ENCODE measurements around the gene ABHD5.

ABHD5 gene

DNA sequence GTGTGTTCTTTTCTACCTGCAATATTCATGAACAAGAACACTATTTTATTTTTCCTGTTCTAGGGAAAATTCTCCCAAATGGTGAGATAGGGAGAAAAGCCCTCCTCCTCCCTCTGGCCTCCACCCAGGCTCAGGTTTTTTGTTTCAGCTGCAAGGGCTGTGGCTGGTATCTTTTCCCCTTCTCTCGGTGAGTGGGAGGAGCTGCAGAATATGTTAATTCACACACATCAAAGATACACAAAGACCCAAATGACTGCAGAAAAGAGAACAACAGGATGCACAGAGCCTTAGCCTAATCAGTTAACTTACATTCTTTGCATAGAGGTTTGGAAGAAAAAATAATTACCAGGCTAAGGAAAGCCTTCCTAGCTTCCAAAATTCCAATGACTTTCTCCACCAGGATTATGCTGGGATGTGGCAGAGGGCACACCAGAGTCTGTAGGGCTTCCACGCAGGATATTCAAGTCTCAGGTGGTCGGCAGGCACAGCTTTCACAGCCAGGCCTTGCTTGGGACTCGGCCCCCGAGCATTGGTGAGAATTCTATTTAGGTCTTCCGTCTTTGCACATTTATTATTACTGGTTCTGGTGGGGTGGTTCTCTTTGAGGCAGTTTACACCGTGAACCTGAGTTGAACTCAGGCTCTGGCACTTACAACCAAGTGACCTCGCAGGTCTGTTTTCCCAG lies 64.9 kb downstream of the ABHD5 start:
- no peak for DNase-seq (ENCODE audit: low read depth in 2 of 2)

DNA sequence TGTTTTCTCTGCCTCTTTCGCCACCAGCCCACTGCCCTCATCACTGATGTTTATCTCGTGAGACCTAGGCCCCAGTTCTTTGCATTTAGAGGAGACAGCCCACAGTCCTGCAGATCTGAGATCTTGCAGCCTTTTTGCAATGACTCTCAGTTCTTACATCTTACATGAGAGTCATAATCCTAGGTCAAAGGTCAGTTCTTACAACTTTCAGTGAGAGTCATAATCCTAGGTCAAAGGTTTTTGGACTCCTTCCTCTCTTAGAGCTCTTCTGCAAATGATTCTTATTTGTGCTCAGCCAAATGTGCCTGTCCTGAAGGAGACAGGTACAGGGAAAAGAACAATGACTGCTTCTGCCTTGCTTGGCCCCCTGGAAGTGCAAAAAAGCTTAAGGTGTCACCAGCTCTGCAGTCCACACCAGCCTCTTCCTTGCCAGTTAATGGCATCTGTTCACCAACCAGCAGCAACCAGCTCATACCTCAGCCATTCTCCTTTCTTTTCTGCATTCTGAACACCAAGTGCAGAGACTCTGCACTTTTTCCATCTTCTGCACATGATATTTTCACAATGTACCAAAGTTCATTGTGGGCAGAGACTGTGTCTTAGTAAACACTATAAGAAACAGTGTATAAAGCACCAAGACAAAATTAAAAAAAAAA lies 67.1 kb downstream of the ABHD5 start:
- no peak for DNase-seq (ENCODE audit: low read depth in 2 of 2)

DNA sequence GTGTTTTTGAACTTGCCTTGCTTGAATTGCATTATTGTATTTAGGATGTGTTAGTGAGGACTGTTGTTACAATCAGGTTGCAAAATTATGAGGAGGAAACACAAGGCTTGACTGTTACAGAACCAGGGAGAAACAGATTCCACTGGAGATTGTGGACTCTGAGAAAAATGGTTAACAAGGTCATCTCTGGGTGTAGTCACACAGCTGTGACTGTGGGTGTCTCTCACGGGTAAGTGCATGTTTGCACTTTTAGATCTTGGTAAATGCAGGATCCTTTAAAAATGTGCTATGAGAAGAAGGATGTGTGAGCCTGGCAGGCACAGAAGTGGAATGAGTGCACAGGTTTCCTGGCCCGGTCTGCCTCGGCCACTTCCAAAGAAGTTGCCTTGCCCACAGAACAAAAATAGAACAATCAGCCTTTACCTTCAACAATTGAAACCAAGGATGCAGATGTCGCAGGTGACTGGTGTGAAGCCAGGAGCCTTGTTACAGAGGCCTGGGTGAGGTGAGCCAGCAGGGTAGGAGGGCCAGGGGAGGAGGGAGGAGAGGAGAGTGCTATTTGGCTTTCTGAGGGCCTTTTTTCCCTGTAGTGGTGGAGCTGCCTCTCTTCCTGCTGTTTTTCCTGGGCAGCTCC lies 68.0 kb downstream of the ABHD5 start:
- DNase-seq (ENCODE audit: low read depth in 2 of 2), result no peak

- DNase-seq (ENCODE audit: low read depth in 2 of 2), result no peak
Measured at GRCh38 chr3:43759297-43759782, 68.6 kb downstream of the ABHD5 start.

GRCh38 chr3:43759938-43760337 lies 69.2 kb downstream of the ABHD5 start:
- DNase-seq (ENCODE audit: low read depth in 2 of 2), result no peak

DNA sequence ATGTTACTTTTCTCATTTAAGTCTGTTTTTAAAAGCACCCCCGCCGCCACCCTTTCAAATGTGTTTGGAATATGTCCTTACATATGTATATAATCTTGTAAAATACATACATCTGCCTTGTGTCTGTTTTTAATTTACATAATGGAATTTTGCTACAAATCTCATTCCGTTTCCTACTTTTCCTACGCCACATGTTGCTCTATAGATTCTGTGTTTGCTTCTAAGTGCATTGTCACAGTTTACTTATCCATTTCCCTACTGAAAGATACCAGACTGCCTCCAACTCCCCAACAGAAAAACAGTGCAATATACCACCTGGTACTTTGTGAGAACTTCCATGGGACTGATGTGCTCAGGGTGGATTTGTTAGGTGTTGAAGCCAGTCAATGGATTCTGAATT lies 70.2 kb downstream of the ABHD5 start:
- DNase-seq (ENCODE audit: low read depth in 2 of 2), result no peak

DNA sequence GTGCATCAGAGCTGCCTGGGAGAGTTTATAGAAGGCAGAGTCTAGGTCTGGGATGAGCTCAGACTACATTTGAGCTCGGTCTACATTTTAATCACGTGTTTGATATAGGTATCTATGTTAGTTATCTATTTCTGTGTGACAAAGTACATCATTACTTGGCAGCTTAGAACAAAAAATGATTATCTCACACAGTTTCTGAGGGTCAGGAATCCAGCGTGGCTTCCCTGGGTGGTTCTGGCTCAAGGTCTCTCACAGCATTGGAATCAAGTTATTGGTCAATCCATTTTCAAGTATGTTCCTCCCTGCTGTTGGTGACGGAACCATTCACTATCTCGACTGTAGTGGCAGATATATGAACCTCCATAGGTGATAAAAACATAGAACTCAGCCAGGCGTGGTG lies 71.7 kb downstream of the ABHD5 start:
- no peak for DNase-seq (ENCODE audit: low read depth in 2 of 2)

DNA sequence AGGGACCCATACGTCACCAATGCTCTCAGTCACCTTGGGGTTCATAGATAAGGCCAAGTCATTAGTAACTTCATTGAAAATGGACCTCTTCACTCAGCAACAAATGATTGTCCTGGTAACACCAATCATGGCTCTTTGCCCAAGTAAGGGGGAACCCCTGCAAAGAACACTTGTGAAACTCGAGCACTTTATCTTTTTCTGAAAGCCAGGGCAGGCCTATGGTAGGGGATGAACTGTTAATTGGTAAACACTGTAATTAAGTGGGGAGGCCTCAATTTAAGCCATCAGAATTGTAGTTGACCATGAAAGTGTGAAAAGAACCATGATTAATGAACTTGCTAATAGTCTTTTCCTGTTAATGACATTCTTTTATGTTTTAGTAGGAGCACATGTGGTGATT lies 73.3 kb downstream of the ABHD5 start:
- DNase-seq (ENCODE audit: low read depth in 2 of 2), result no peak

- DNase-seq (ENCODE audit: low read depth in 2 of 2), result no peak
Measured at GRCh38 chr3:43764471-43764870, 73.7 kb downstream of the ABHD5 start.

DNA sequence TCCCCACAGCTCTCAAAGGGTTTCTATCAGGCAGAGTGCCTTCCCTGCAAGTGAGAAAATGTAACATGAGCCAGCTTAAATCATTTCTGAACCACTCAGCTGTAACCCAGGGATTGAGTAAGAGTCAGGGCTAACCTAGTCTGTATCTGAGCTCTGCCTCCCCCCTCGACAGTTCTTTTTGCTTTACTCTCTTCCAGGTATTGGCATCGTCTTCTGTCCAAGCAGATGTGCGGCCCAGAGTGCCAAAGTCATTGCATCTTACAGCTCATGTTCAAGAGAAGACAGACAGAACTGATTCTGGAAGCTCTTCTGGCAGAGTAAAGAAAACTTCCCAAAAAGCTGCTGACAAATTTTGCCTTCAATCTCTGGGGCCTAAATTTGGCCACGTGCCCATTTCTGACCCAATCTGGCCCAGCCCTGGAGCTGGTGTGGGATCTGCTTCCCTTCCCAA lies 74.8 kb downstream of the ABHD5 start:
- no peak for DNase-seq (ENCODE audit: low read depth in 2 of 2)

GRCh38 chr3:43766672-43767465 lies 76.1 kb downstream of the ABHD5 start:
- no peak for DNase-seq (ENCODE audit: low read depth in 2 of 2)

DNA sequence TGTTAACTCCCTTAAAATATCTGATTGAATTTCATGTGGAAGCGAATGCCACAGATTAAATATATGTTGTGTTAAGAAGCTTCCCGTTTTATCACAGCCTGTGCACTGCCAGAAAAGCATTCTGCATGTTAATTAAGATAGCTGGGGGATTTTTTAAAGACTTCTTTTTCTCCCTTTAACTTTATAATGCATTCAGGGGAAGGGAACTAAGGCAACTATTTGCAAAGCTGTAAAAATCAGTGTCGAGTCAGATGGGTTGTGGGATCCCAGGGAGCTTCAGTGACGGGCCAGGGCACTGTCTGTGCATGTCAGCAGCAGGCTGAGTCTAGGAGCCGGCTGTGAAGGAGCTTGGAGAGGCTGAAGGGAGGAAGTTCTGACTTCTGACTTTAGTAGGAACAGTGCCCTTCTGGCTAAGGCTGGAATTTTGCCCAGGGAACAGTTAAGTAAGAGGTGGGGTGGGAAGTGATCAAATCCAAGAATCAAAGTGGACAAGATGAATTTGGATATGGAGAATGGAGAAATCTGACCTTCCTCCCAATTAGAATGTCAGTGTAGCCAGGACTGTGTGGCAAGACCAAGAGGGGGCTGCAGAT lies 77.7 kb downstream of the ABHD5 start:
- no peak for DNase-seq (ENCODE audit: low read depth in 2 of 2)

- peak; percentile 39 to 46 for DNase-seq (ENCODE audit: low read depth in 2 of 2)
Measured at GRCh38 chr3:43769097-43769884, 78.6 kb downstream of the ABHD5 start.

- peak; percentile 17 to 21 for DNase-seq (ENCODE audit: low read depth in 2 of 2)
Measured at GRCh38 chr3:43769885-43770425, 79.2 kb downstream of the ABHD5 start.

GRCh38 chr3:43770426-43771103 lies 79.8 kb downstream of the ABHD5 start:
- peak; percentile 24 to 31 for DNase-seq (ENCODE audit: low read depth in 2 of 2)

DNA sequence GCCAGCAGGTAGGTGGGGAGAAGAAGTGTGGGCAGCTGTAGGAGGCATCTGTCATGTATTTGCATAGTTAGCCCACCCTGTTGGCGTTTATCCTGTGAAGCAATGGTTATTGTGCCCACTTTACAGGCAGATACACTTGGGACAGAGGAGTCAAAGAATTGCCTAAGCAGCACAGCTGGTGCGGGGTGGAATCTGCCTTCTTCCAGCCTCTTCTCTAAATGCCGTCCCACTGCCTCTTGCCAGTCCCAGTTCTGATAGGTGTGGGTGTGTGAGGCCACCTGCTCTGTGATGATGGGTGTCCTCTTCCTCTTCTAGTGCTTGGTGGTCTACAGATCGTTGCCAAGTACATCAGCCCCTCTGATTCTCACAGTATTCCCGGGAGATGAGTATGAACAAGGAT lies 80.9 kb downstream of the ABHD5 start:
- DNase-seq (ENCODE audit: low read depth in 2 of 2), result no peak

DNA sequence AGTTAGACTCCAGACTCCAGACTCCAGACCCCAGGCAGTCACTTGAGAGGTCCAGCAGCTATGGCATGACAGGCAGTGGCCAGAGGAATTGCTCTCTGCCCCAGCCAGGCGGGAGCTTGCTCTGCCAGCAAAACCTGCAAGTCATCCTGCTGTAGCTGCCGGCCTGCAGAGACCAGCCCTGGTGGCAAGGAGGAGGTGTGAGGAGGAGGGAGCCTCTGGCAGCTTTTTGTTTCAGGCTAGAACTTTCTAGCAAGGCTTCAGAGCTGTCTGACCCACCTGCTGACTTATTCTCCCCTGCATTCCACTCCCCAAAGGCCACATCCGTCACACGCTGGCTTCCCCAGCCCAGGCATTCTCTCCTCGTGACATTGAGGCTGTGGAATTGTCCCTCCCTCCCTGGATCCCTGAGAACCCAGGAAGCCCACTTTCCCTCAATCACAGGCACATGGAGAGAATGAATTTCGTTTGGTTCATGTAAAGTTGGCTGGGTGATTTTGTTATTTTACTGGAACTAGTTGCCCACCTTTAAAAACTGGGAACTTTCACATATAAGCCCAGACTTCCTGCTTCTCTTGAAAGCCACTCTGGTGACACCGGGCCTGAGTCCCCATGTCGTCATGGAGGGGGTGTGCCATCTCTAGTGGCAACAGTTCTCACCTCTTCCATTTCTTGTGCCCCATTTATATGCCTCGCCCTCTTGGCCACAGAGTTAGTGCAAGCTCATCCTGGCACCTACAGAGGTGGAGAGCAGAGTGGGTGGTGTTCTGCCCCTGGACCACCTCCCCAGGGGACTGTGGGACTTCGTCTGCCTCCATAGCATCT lies 82.7 kb downstream of the ABHD5 start:
- DNase-seq (ENCODE audit: low read depth in 2 of 2), result peak in 1 of 2 donors; percentile 18

- DNase-seq (ENCODE audit: low read depth in 2 of 2), result no peak
Measured at GRCh38 chr3:43774799-43775198, 84.1 kb downstream of the ABHD5 start.

- no peak for DNase-seq (ENCODE audit: low read depth in 2 of 2)
Measured at GRCh38 chr3:43776101-43776500, 85.4 kb downstream of the ABHD5 start.
